Measurements from ENCODE around the gene SMARCA1. TPM values are rescaled to one million over a fixed set of nuclear protein-coding genes. Genes with fewer than 3 reads are reported as not detected.

Gene SMARCA1
- total RNA-seq, 1 donor from 2014 or later: 183 TPM

DNA sequence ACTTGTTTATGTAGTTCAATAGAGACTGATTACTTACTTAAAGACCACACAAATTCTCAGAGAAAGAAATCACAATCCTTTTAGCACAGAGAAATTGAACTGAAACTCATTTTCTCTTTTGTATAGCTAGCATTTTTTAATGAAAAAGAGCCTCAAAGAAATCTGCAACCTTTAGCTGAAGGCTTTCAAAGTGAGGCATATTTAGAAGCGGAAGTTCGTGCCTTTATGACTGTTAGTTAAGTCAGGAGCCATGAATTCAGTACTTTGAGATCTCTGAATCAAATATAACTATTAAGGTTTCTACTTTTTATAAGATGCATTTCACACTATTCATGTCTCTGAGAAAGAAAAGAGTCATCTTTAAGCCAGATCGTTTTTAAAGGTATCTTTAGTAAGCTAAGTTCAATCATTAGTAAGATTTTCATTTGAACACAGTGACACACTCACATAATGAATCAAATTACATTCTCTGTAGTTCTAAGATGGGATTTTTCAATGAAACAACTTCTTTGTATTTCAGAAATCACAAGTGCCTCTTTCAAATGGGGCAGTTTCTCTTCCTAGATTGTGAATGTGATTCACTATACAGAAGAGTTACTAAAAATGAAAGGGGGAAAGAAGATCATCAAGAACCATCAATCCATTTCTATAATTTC lies 61.4 kb downstream of the SMARCA1 start:
- DNase-seq (ENCODE audit: low spot score, unreplicated experiment): no peak
- Mint-ChIP-seq H3K27ac (no peak overlapping the region), H3K4me1 (ENCODE audit: low read depth) (no peaks in the 10 kb centered on the region), H3K4me3 (ENCODE audit: low read depth) (no peak overlapping the region), H3K9me3 (ENCODE audit: low read depth) (no peaks in the 10 kb centered on the region), H3K27me3 (no peaks in the 10 kb centered on the region), H3K36me3 (ENCODE audit: insufficient read depth) (peaks cover 31% of the 10 kb centered on the region)
- TF ChIP-seq CTCF (IDR thresholded peaks at IDR 0.05; ENCODE audit: unreplicated experiment): no peak

- H3K36me3 Mint-ChIP-seq (ENCODE audit: insufficient read depth): peaks cover 40% of the 10 kb centered on the region
Measured at GRCh38 chrX:129452523-129452922, 70.8 kb downstream of the SMARCA1 start.

GRCh38 chrX:129450123-129450522 lies 73.2 kb downstream of the SMARCA1 start:
- peaks cover 37% of the 10 kb centered on the region for H3K36me3 Mint-ChIP-seq (ENCODE audit: insufficient read depth)
- no peak overlapping the region for H3K4me3 Mint-ChIP-seq (ENCODE audit: low read depth)
- peaks cover 4% of the 10 kb centered on the region for H3K9me3 Mint-ChIP-seq (ENCODE audit: low read depth)
- no peak for TF ChIP-seq CTCF (IDR thresholded peaks at IDR 0.05; ENCODE audit: unreplicated experiment)
- peak overlapping the region; percentile 29 for H3K27ac Mint-ChIP-seq
- no peaks in the 10 kb centered on the region for H3K27me3 Mint-ChIP-seq
- no peak for DNase-seq (ENCODE audit: low spot score, unreplicated experiment)
- H3K4me1 Mint-ChIP-seq (ENCODE audit: low read depth): no peaks in the 10 kb centered on the region

More at GRCh38 chrX:129452523-129452922, 70.8 kb downstream of the SMARCA1 start:
- TF ChIP-seq CTCF (IDR thresholded peaks at IDR 0.05; ENCODE audit: unreplicated experiment): no peak
- H3K27me3 Mint-ChIP-seq: no peaks in the 10 kb centered on the region
- H3K4me1 Mint-ChIP-seq (ENCODE audit: low read depth): no peaks in the 10 kb centered on the region
- DNase-seq (ENCODE audit: low spot score, unreplicated experiment): no peak
- peaks cover 4% of the 10 kb centered on the region for H3K9me3 Mint-ChIP-seq (ENCODE audit: low read depth)
- no peak overlapping the region for H3K27ac Mint-ChIP-seq
- no peak overlapping the region for H3K4me3 Mint-ChIP-seq (ENCODE audit: low read depth)

- H3K27me3 Mint-ChIP-seq: no peaks in the 10 kb centered on the region
- H3K36me3 Mint-ChIP-seq (ENCODE audit: insufficient read depth): peaks cover 35% of the 10 kb centered on the region
- no peak overlapping the region for H3K27ac Mint-ChIP-seq
- H3K4me3 Mint-ChIP-seq (ENCODE audit: low read depth): no peak overlapping the region
- DNase-seq (ENCODE audit: low spot score, unreplicated experiment): no peak
- no peaks in the 10 kb centered on the region for H3K9me3 Mint-ChIP-seq (ENCODE audit: low read depth)
- TF ChIP-seq CTCF (IDR thresholded peaks at IDR 0.05; ENCODE audit: unreplicated experiment): no peak
- no peaks in the 10 kb centered on the region for H3K4me1 Mint-ChIP-seq (ENCODE audit: low read depth)
Measured at GRCh38 chrX:129449148-129449547, 74.1 kb downstream of the SMARCA1 start.

DNA sequence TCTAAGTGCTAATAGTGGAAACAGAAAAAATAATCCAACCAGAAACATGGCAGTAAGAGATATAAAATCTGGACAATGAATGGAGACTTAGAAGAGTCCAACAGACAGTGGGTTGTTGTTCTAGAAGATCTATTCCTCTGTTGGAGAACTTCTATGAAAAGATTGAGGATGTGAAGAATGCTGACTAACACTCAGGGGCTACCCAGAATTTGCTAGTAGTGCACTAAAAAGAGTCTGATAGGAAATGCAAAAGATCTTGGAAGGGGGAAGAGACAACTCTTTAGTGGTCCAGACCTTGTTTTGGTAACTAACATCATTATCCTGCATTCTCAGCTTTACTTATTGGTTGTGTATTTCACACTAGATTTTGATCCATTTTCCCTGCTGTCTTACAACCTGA lies 77.9 kb downstream of the SMARCA1 start:
- H3K4me1 Mint-ChIP-seq (ENCODE audit: low read depth): peaks cover 1% of the 10 kb centered on the region
- no peaks in the 10 kb centered on the region for H3K9me3 Mint-ChIP-seq (ENCODE audit: low read depth)
- peaks cover 33% of the 10 kb centered on the region for H3K36me3 Mint-ChIP-seq (ENCODE audit: insufficient read depth)
- H3K27ac Mint-ChIP-seq: no peak overlapping the region
- H3K27me3 Mint-ChIP-seq: no peaks in the 10 kb centered on the region
- no peak for DNase-seq (ENCODE audit: low spot score, unreplicated experiment)
- TF ChIP-seq CTCF (IDR thresholded peaks at IDR 0.05; ENCODE audit: unreplicated experiment): no peak
- H3K4me3 Mint-ChIP-seq (ENCODE audit: low read depth): no peak overlapping the region

Data from progenitor cell of endocrine pancreas (in vitro differentiated cells).